Progenitor cell of endocrine pancreas (in vitro differentiated cells): ENCODE data around the gene PTPRA. TPM values are rescaled to one million over a fixed set of nuclear protein-coding genes. Genes with fewer than 3 reads are reported as not detected.

Experiments
- DNase-seq: peaks from one replicate; pipeline ENCODE4 v3.0.0; 2021; ENCODE audit warnings: low spot score; ENCODE audit not compliant: unreplicated experiment
- H3K27ac Mint-ChIP-seq: 2 replicates; pipeline ENCODE4 v1.8.0; 2021; ENCODE audit warnings: mild to moderate bottlenecking, moderate library complexity, mixed read lengths
- H3K27me3 Mint-ChIP-seq: 2 replicates; pipeline ENCODE4 v1.8.0; 2021; ENCODE audit warnings: mixed read lengths
- H3K36me3 Mint-ChIP-seq: 2 replicates; pipeline ENCODE4 v1.8.0; 2022; ENCODE audit warnings: mixed read lengths; ENCODE audit not compliant: insufficient read depth
- H3K4me1 Mint-ChIP-seq: 2 replicates; pipeline ENCODE4 v1.8.0; 2021; ENCODE audit warnings: low read depth, mixed read lengths
- H3K4me3 Mint-ChIP-seq: 2 replicates; pipeline ENCODE4 v1.8.0; 2021; ENCODE audit warnings: low read depth, mild to moderate bottlenecking, moderate library complexity, mixed read lengths
- H3K9me3 Mint-ChIP-seq: 2 replicates; pipeline ENCODE4 v1.8.0; 2021; ENCODE audit warnings: low read depth, mixed read lengths
- total RNA-seq: library from RNA; stranded (reverse); gene quantifications from 2 replicates; pipeline ENCODE4 v1.2.1, GENCODE V29; 2021
- TF ChIP-seq, protein P1 (sequence below): fragments of 200-600 bp; sonication (generic); IDR thresholded peaks from one replicate; pipeline ENCODE4 v1.5.0; 2021; ENCODE audit warnings: antibody characterized with exemption, mild to moderate bottlenecking; ENCODE audit not compliant: unreplicated experiment

The PTPRA gene
- total RNA-seq, 1 donor from 2014 or later = 73.2 TPM

- no peak for DNase-seq
- no peaks in the 10 kb centered on the region for H3K9me3 Mint-ChIP-seq
- peaks cover 5% of the 10 kb centered on the region for H3K36me3 Mint-ChIP-seq
- H3K27me3 Mint-ChIP-seq = no peaks in the 10 kb centered on the region
- TF ChIP-seq, protein P1, sequence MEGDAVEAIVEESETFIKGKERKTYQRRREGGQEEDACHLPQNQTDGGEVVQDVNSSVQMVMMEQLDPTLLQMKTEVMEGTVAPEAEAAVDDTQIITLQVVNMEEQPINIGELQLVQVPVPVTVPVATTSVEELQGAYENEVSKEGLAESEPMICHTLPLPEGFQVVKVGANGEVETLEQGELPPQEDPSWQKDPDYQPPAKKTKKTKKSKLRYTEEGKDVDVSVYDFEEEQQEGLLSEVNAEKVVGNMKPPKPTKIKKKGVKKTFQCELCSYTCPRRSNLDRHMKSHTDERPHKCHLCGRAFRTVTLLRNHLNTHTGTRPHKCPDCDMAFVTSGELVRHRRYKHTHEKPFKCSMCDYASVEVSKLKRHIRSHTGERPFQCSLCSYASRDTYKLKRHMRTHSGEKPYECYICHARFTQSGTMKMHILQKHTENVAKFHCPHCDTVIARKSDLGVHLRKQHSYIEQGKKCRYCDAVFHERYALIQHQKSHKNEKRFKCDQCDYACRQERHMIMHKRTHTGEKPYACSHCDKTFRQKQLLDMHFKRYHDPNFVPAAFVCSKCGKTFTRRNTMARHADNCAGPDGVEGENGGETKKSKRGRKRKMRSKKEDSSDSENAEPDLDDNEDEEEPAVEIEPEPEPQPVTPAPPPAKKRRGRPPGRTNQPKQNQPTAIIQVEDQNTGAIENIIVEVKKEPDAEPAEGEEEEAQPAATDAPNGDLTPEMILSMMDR = no peak
- H3K4me1 Mint-ChIP-seq = peaks cover 5% of the 10 kb centered on the region
- H3K27ac Mint-ChIP-seq = no peak overlapping the region
- H3K4me3 Mint-ChIP-seq = no peak overlapping the region
Observed at GRCh38 chr20:2880650-2881049, 7.4 kb downstream of the PTPRA start.

DNA sequence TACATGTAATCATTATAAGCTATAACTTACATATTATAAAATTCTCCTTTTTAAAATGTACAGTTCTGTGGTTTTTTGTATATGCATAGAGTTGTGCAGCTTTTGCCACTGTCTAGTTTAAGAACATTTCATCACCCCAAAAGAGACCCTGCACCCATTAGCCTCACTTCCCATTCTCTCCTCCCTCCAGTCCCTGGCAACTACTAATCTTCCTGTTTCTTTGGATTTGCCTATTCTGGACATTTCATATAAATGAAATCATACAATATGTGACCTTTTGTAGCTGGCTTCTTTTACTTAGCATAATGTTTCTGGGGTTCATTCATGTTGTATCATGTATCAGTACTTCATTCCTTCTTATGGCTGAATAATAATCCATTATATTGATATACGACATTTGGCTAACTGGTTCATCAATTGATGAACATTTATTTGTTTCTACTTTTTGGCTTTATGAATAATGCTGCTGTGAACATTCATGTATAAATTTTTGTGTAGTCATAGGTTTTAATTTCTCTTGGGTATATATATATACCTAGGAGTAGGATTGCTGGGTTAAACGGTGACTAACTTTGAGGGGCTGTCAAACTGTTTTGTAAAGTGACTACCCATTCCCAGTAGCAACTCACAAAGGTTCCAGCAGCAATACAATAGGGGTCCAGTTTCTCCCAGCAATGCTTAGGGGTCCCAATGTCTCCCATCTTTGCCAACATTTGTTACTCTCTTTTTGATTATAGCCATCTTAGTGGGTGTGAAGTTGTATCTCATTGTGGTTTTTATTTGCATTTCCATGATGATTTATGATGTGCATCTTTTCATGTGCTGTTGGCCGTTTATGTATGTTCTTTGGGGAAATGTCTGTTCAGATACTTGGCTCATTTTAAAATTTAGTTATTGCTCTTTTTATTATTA, 10.7 kb downstream of the PTPRA start:
- Mint-ChIP-seq H3K9me3 (no peaks in the 10 kb centered on the region), H3K27ac (no peak overlapping the region), H3K27me3 (no peaks in the 10 kb centered on the region), H3K4me1 (peaks cover 6% of the 10 kb centered on the region), H3K36me3 (peaks cover 1% of the 10 kb centered on the region), H3K4me3 (no peak overlapping the region)
- TF ChIP-seq, protein P1 = no peak
- no peak for DNase-seq

DNA sequence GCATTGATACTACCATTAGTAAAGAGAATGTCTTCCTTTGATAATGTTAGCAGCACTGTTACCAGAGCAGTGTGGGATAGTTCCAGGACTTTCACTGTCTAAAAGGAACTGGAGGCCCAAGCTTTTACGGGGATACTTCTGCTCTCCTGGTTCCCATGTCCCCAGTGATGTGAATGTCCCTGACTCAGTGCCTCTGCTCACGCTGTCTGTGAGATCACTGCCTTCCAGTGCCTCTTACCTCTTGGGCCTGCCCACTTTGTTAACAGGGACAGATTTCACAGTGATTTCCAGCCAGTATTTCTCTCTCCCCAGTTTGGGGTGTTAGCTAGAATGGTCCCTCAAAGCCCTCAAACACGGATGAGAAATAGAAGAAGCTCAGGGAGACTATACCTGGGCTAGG, 14.4 kb downstream of the PTPRA start:
- TF ChIP-seq, protein P1 = no peak
- H3K36me3 Mint-ChIP-seq = peaks cover 1% of the 10 kb centered on the region
- H3K27ac Mint-ChIP-seq = peak overlapping the region; percentile 49
- no peak overlapping the region for H3K4me3 Mint-ChIP-seq
- H3K9me3 Mint-ChIP-seq = no peaks in the 10 kb centered on the region
- H3K4me1 Mint-ChIP-seq = peaks cover 3% of the 10 kb centered on the region
- H3K27me3 Mint-ChIP-seq = no peaks in the 10 kb centered on the region
- DNase-seq = no peak

GRCh38 chr20:2888224-2888955, 15.1 kb downstream of the PTPRA start:
- peaks cover 1% of the 10 kb centered on the region for H3K36me3 Mint-ChIP-seq
- TF ChIP-seq, protein P1 = no peak
- no peaks in the 10 kb centered on the region for H3K9me3 Mint-ChIP-seq
- H3K27me3 Mint-ChIP-seq = no peaks in the 10 kb centered on the region
- no peak overlapping the region for H3K27ac Mint-ChIP-seq
- peaks cover 3% of the 10 kb centered on the region for H3K4me1 Mint-ChIP-seq
- H3K4me3 Mint-ChIP-seq = no peak overlapping the region
- DNase-seq = no peak

DNA sequence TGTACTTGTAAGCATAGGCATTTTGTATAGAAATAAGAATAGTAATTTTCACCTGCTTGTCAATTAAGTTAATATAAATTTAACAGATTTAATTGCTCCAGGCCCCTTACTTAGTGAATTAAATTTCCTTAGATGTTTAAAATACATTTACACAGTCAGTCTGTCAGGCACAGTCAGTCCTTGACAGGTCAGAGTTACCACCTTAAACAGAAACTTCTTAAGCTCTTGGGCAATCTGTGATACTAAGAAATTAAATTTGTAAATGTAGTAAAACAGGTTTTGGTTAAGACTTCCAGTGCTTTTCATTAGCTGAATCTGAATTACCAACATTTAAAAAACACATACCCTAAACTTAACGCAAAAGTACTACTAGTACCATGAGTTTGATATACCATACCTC, 15.9 kb downstream of the PTPRA start:
- H3K36me3 Mint-ChIP-seq = peaks cover 1% of the 10 kb centered on the region
- H3K9me3 Mint-ChIP-seq = peaks cover 1% of the 10 kb centered on the region

More for the DNA sequence above, 15.9 kb downstream of the PTPRA start:
- H3K4me3 Mint-ChIP-seq = no peak overlapping the region
- no peaks in the 10 kb centered on the region for H3K27me3 Mint-ChIP-seq
- DNase-seq = no peak
- H3K4me1 Mint-ChIP-seq = peaks cover 3% of the 10 kb centered on the region
- TF ChIP-seq, protein P1 = no peak
- no peak overlapping the region for H3K27ac Mint-ChIP-seq
